Cardiac muscle cell (in vitro differentiated cells and primary cell): ENCODE results near the gene ARHGAP26. TPM values are rescaled to one million over a fixed set of nuclear protein-coding genes. Genes with fewer than 3 reads are reported as not detected.

Experiments
- DNase-seq, 2 donors: peaks; one replicate each; pipeline versions ENCODE4 v3.0.0 to v3.0.0-alpha.2; 2010 to 2017; ENCODE audit warnings: low read depth in 1 of 2, low spot score in 1 of 2
- H3K27ac ChIP-seq: fragments of 200-600 bp; sonication (generic); 2 replicates; pipeline ENCODE4 v1.5.1; 2016
- H3K27me3 ChIP-seq: fragments of 200-600 bp; sonication (generic); 2 replicates; pipeline ENCODE4 v1.6.0; 2016; ENCODE audit warnings: control low read depth
- H3K36me3 ChIP-seq: fragments of 200-600 bp; sonication (generic); 2 replicates; pipeline ENCODE4 v1.5.1; 2016; ENCODE audit warnings: control low read depth
- H3K4me1 ChIP-seq: fragments of 200-600 bp; sonication (generic); 2 replicates; pipeline ENCODE4 v1.8.1; 2017; ENCODE audit warnings: low read depth, mild to moderate bottlenecking, mixed run types
- H3K4me3 ChIP-seq: fragments of 200-600 bp; sonication (generic); 2 replicates; pipeline ENCODE4 v1.5.1; 2016; ENCODE audit warnings: mild to moderate bottlenecking
- H3K9me3 ChIP-seq: fragments of 200-600 bp; sonication (generic); 2 replicates; pipeline ENCODE4 v1.5.1; 2017; ENCODE audit warnings: low read depth, mild to moderate bottlenecking, control low read depth
- CTCF ChIP-seq: IDR thresholded peaks from 2 replicates; pipeline ENCODE4 v1.5.1; 2012; ENCODE audit warnings: low read depth, mild to moderate bottlenecking, low read length
- polyA plus RNA-seq: library from polyadenylated mRNA; unstranded; fragments of >200 nt; fragmentation: Nextera tagmentation; extraction: Ambion mirVana; gene quantifications from 2 replicates; pipeline ENCODE4 v1.2.1, GENCODE V29; 2016
- total RNA-seq: library from RNA; depleted of rRNA; stranded (reverse); fragments of >200 nt; gene quantifications from 2 replicates; pipeline ENCODE4 v1.2.3, GENCODE V29; 2016

The ARHGAP26 gene
- total and polyA plus RNA-seq, 2 experiments from 2014 or later = 12.7 to 16.2 TPM

- no peak for TF ChIP-seq CTCF
- DNase-seq = peak; percentile 61 to 67
- peak overlapping the region; percentile 38 for H3K27ac ChIP-seq
Measured at GRCh38 chr5:143135832-143136551, 365.8 kb downstream of the ARHGAP26 start.

GRCh38 chr5:143138839-143139238 is 368.7 kb downstream of the ARHGAP26 start:
- H3K27ac ChIP-seq = no peak overlapping the region
- H3K9me3 ChIP-seq = no peaks in the 10 kb centered on the region
- H3K4me3 ChIP-seq = no peak overlapping the region
- TF ChIP-seq CTCF = no peak
- H3K27me3 ChIP-seq = no peaks in the 10 kb centered on the region
- H3K4me1 ChIP-seq = peaks cover 41% of the 10 kb centered on the region
- H3K36me3 ChIP-seq = no peaks in the 10 kb centered on the region
- DNase-seq = no peak

More at GRCh38 chr5:143135832-143136551, 365.8 kb downstream of the ARHGAP26 start:
- H3K36me3 ChIP-seq = no peaks in the 10 kb centered on the region
- H3K4me1 ChIP-seq = peaks cover 41% of the 10 kb centered on the region
- H3K27me3 ChIP-seq = no peaks in the 10 kb centered on the region
- H3K9me3 ChIP-seq = no peaks in the 10 kb centered on the region
- no peak overlapping the region for H3K4me3 ChIP-seq

GRCh38 chr5:143139585-143139984 is 369.4 kb downstream of the ARHGAP26 start:
- H3K4me1 ChIP-seq = peaks cover 41% of the 10 kb centered on the region
- H3K9me3 ChIP-seq = no peaks in the 10 kb centered on the region
- H3K4me3 ChIP-seq = no peak overlapping the region
- no peak for TF ChIP-seq CTCF
- H3K27me3 ChIP-seq = no peaks in the 10 kb centered on the region
- peak overlapping the region; percentile 16 for H3K27ac ChIP-seq
- H3K36me3 ChIP-seq = no peaks in the 10 kb centered on the region
- DNase-seq = no peak

GRCh38 chr5:143140492-143141203 is 370.5 kb downstream of the ARHGAP26 start:
- Histone ChIP-seq H3K27me3 (no peaks in the 10 kb centered on the region), H3K9me3 (no peaks in the 10 kb centered on the region), H3K4me1 (peaks cover 32% of the 10 kb centered on the region), H3K4me3 (no peak overlapping the region), H3K36me3 (no peaks in the 10 kb centered on the region), H3K27ac (no peak overlapping the region)
- no peak for DNase-seq
- no peak for TF ChIP-seq CTCF

GRCh38 chr5:143141652-143142051 is 371.5 kb downstream of the ARHGAP26 start:
- Histone ChIP-seq H3K4me3 (no peak overlapping the region), H3K9me3 (no peaks in the 10 kb centered on the region), H3K36me3 (no peaks in the 10 kb centered on the region), H3K4me1 (peaks cover 22% of the 10 kb centered on the region), H3K27ac (no peak overlapping the region), H3K27me3 (no peaks in the 10 kb centered on the region)
- DNase-seq = no peak
- TF ChIP-seq CTCF = no peak
